ENCODE results near the gene CNTN2.

DNA sequence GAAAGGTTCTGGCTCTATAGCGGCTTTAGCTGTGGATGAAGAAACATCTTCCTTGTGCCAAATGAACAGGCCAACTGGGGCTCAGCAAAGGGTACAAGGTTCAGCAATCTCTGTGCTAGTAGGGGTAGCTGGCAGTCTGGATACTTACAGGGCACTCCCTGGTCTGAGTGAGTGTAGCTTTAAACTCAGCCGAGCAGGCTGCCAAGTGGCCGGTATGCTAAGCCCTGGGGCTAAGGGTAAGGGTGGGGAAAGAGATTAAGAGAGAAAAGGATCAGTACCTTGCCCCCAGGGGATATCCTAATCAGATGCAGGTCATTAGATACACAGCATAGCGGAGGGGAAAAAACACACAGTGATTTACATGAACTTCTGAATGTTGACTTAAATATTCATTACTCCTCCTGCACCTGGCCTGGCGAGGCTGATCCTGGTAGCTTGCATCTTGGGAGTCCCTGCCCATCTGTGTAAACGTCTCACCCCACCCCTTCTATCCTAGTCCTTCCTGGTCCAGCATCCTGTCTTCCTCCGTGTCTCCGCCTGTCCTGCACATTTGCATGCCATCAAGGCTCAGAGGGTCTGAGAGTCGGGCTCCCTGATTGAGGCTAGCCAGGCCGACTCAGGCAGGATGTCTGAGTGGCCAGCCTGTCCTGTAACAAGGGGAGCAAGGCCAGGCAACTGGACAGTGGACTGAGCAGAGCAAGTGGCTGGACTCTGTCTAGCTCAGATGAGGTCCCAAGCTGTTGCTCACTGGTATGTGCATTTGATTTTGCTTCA lies 39.5 kb upstream of the CNTN2 start:
- TF ChIP-seq, protein P1, sequence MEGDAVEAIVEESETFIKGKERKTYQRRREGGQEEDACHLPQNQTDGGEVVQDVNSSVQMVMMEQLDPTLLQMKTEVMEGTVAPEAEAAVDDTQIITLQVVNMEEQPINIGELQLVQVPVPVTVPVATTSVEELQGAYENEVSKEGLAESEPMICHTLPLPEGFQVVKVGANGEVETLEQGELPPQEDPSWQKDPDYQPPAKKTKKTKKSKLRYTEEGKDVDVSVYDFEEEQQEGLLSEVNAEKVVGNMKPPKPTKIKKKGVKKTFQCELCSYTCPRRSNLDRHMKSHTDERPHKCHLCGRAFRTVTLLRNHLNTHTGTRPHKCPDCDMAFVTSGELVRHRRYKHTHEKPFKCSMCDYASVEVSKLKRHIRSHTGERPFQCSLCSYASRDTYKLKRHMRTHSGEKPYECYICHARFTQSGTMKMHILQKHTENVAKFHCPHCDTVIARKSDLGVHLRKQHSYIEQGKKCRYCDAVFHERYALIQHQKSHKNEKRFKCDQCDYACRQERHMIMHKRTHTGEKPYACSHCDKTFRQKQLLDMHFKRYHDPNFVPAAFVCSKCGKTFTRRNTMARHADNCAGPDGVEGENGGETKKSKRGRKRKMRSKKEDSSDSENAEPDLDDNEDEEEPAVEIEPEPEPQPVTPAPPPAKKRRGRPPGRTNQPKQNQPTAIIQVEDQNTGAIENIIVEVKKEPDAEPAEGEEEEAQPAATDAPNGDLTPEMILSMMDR (conservative IDR thresholded peaks at IDR 0.05 in 1 of 2, IDR thresholded peaks at IDR 0.05 in 1 of 2; ENCODE audit: low read depth in 1 of 2, low read length in 2 of 2): no peak
- no peak for TF ChIP-seq EZH2 (IDR thresholded peaks at IDR 0.05; ENCODE audit: low read length, missing control alignments)

Data from fibroblast of lung (primary cell).